GM21737 (cell line): ENCODE results near the gene TSPAN18.

ENCODE experiments used
- ATAC-seq: cut with Tn5 transposase; IDR thresholded peaks from one replicate; pipeline ENCODE4 v1.9.1; 2021; ENCODE audit warnings: mild to moderate bottlenecking, moderate library complexity; ENCODE audit not compliant: unreplicated experiment

TSPAN18 gene

GRCh38 chr11:44967930-44968496 lies 241.3 kb downstream of the TSPAN18 start:
- ATAC-seq = no peak

- ATAC-seq = no peak
These were observed 241.7 kb downstream of the TSPAN18 start for GRCh38 chr11:44968510-44968909.

GRCh38 chr11:44969651-44970252 lies 243.0 kb downstream of the TSPAN18 start:
- ATAC-seq = no peak

GRCh38 chr11:44970293-44970692 lies 243.5 kb downstream of the TSPAN18 start:
- ATAC-seq = no peak

- ATAC-seq = no peak
These were observed 244.4 kb downstream of the TSPAN18 start for GRCh38 chr11:44971185-44971584.

GRCh38 chr11:44972746-44973435 lies 246.1 kb downstream of the TSPAN18 start:
- ATAC-seq = no peak

GRCh38 chr11:44973632-44974401 lies 247.1 kb downstream of the TSPAN18 start:
- no peak for ATAC-seq

GRCh38 chr11:44974402-44975000 lies 247.7 kb downstream of the TSPAN18 start:
- no peak for ATAC-seq

GRCh38 chr11:44976576-44976975 lies 249.8 kb downstream of the TSPAN18 start:
- no peak for ATAC-seq

GRCh38 chr11:44977493-44977984 lies 250.8 kb downstream of the TSPAN18 start:
- ATAC-seq = no peak

- no peak for ATAC-seq
These were observed 251.7 kb downstream of the TSPAN18 start for GRCh38 chr11:44978274-44978960.

GRCh38 chr11:44978961-44979331 lies 252.2 kb downstream of the TSPAN18 start:
- ATAC-seq = no peak

- ATAC-seq = no peak
These were observed 253.0 kb downstream of the TSPAN18 start for GRCh38 chr11:44979543-44980399.

GRCh38 chr11:44980533-44981427 lies 254.0 kb downstream of the TSPAN18 start:
- no peak for ATAC-seq
